H1 (cell line): Measurements from ENCODE around the gene S100A4. TPM values are rescaled to one million over a fixed set of nuclear protein-coding genes. Genes with fewer than 3 reads are reported as not detected.

ENCODE experiments used
- CTCF ChIA-PET: fragments of 300-600 bp; sonication (Branson Sonifier 250); formaldehyde crosslinking; loops from one replicate; lab custom pipeline; 2021; ENCODE audit not compliant: partially characterized antibody; lab: Charles Lee
- POLR2A ChIA-PET: fragments of 300-600 bp; sonication (Branson Sonifier 250); formaldehyde crosslinking; loops from one replicate; lab custom pipeline; 2021; ENCODE audit warnings: inconsistent platforms; ENCODE audit not compliant: partially characterized antibody; lab: Charles Lee
- DNase-seq, 2 experiments: peaks; one replicate each; pipeline versions ENCODE4 v3.0.0 to v3.0.0-alpha.2; 2010 to 2022; ENCODE audit warnings: low spot score in 2 of 2, low read depth in 1 of 2, mixed read lengths in 1 of 2
- FAIRE-seq: peaks from 2 replicates; lab custom pipeline; 2011; peaks lifted over from hg19 to GRCh38; lab: Jason Lieb, UNC
- H2AFZ ChIP-seq: 2 replicates; pipeline ENCODE4 v1.8.1; 2012; ENCODE audit warnings: low read length, inconsistent platforms
- H2AK5ac ChIP-seq: 2 replicates; pipeline ENCODE4 v1.6.1; 2013; ENCODE audit warnings: low read depth, low read length
- H2BK120ac ChIP-seq: replicated peaks from 2 replicates; pipeline ENCODE3; 2013; ENCODE audit warnings: low read depth, low read length, inconsistent platforms
- H2BK12ac ChIP-seq: 2 replicates; pipeline ENCODE4 v1.6.1; 2013; ENCODE audit warnings: low read depth, low read length
- H2BK15ac ChIP-seq: 2 replicates; pipeline ENCODE4 v1.6.1; 2013; ENCODE audit warnings: low read length
- H2BK20ac ChIP-seq: 2 replicates; pipeline ENCODE4 v1.6.1; 2013; ENCODE audit warnings: low read length
- H2BK5ac ChIP-seq: 2 replicates; pipeline ENCODE4 v1.6.1; 2013; ENCODE audit warnings: low read depth, low read length
- H3K14ac ChIP-seq: 2 replicates; pipeline ENCODE4 v1.6.1; 2013; ENCODE audit warnings: inconsistent platforms; ENCODE audit not compliant: insufficient read length
- H3K18ac ChIP-seq: 2 replicates; pipeline ENCODE4 v1.6.1; 2013; ENCODE audit warnings: low read length; ENCODE audit errors: extremely low read depth
- H3K23ac ChIP-seq: 2 replicates; pipeline ENCODE4 v1.6.1; 2013; ENCODE audit warnings: inconsistent platforms; ENCODE audit not compliant: insufficient read length
- H3K23me2 ChIP-seq: 2 replicates; pipeline ENCODE4 v1.6.1; 2013; ENCODE audit warnings: low read depth, low read length
- H3K27ac ChIP-seq: 2 replicates; pipeline ENCODE4 v1.6.1; 2011; ENCODE audit warnings: low read depth, low read length, inconsistent platforms
- H3K27me3 ChIP-seq, 4 experiments: replicated peaks in 1 of 4; 1 replicate in 1 of 4; 2 replicates in 3 of 4; pipeline versions ENCODE4 v1.6.1 to v1.8.1; 2011 to 2013; ENCODE audit warnings: low read length in 3 of 4, mild to moderate bottlenecking in 3 of 4, inconsistent platforms in 2 of 4, mixed read lengths in 2 of 4, moderate library complexity in 1 of 4; ENCODE audit not compliant: control insufficient read depth in 3 of 4, insufficient read depth in 3 of 4; ENCODE audit errors: extremely low read depth in 1 of 4
- H3K36me3 ChIP-seq, 4 experiments: 2 replicates each; pipeline versions ENCODE4 v1.6.1 to v1.8.1; 2011 to 2013; ENCODE audit warnings: mild to moderate bottlenecking in 4 of 4, low read length in 3 of 4, moderate library complexity in 2 of 4, control low read depth in 1 of 4, inconsistent platforms in 1 of 4; ENCODE audit not compliant: insufficient read depth in 4 of 4, control insufficient read depth in 2 of 4
- H3K4ac ChIP-seq: replicated peaks from 2 replicates; pipeline ENCODE3; 2013; ENCODE audit warnings: low read length, low read depth, mixed read lengths, inconsistent platforms; ENCODE audit not compliant: insufficient read length
- H3K4me1 ChIP-seq, 4 experiments: replicated peaks in 1 of 4; 1 replicate in 1 of 4; 2 replicates in 3 of 4; pipeline versions ENCODE4 v1.6.1 to v1.8.1; 2011 to 2013; ENCODE audit warnings: low read length in 3 of 4, inconsistent platforms in 2 of 4, mixed read lengths in 1 of 4; ENCODE audit not compliant: insufficient read depth in 4 of 4, control insufficient read depth in 3 of 4
- H3K4me2 ChIP-seq, 2 experiments: 2 replicates each; pipeline versions ENCODE4 v1.6.1 to v1.8.1; 2011 to 2013; ENCODE audit warnings: low read depth in 2 of 2, low read length in 2 of 2, control low read depth in 1 of 2, inconsistent platforms in 1 of 2, mild to moderate bottlenecking in 1 of 2; ENCODE audit not compliant: insufficient read depth in 1 of 2
- H3K4me3 ChIP-seq, 4 experiments: fragments of 200-600, 300-600 bp in 1 of 4; sonication (generic), shearing (Covaris generic), sonication (Bioruptor Twin) in 1 of 4; 2 replicates each; pipeline versions ENCODE4 v1.5.1 to v1.8.1; 2011 to 2016; ENCODE audit warnings: low read length in 4 of 4, low read depth in 3 of 4, control low read depth in 2 of 4, inconsistent platforms in 2 of 4, mild to moderate bottlenecking in 2 of 4, mixed read lengths in 1 of 4, moderate library complexity in 1 of 4; ENCODE audit not compliant: insufficient read depth in 2 of 4; ENCODE audit errors: extremely low read depth in 1 of 4
- H3K56ac ChIP-seq: replicated peaks from 2 replicates; pipeline ENCODE3; 2013; ENCODE audit warnings: low read depth, mild to moderate bottlenecking, mixed read lengths, low read length, inconsistent platforms; ENCODE audit not compliant: insufficient read length
- H3K79me1 ChIP-seq: 2 replicates; pipeline ENCODE4 v1.6.1; 2013; ENCODE audit warnings: low read depth, low read length, control low read depth
- H3K79me2 ChIP-seq, 2 experiments: 2 replicates each; pipeline versions ENCODE4 v1.6.1 to v1.8.1; 2012 to 2013; ENCODE audit warnings: low read length in 2 of 2, mild to moderate bottlenecking in 2 of 2, inconsistent platforms in 1 of 2; ENCODE audit not compliant: insufficient read depth in 2 of 2, control insufficient read depth in 1 of 2
- H3K9ac ChIP-seq, 4 experiments: replicated peaks in 1 of 4; 1 replicate in 1 of 4; 2 replicates in 3 of 4; pipeline versions ENCODE4 v1.6.1 to v1.8.1; 2011 to 2013; ENCODE audit warnings: low read depth in 3 of 4, low read length in 3 of 4, control low read depth in 2 of 4, mild to moderate bottlenecking in 2 of 4, moderate library complexity in 2 of 4, inconsistent platforms in 1 of 4; ENCODE audit errors: extremely low read depth in 1 of 4
- H3K9me3 ChIP-seq, 2 experiments: 2 replicates each; pipeline versions ENCODE4 v1.6.1 to v1.8.1; 2012 to 2013; ENCODE audit warnings: mild to moderate bottlenecking in 2 of 2, moderate library complexity in 2 of 2, control low read depth in 1 of 2, inconsistent platforms in 1 of 2, low read depth in 1 of 2, low read length in 1 of 2, mixed read lengths in 1 of 2; ENCODE audit not compliant: insufficient read depth in 2 of 2
- H4K20me1 ChIP-seq, 2 experiments: replicated peaks in 1 of 2; 2 replicates each; pipeline versions ENCODE3 to v1.8.1; 2011 to 2013; ENCODE audit warnings: inconsistent platforms in 2 of 2, low read length in 2 of 2, mild to moderate bottlenecking in 1 of 2; ENCODE audit not compliant: insufficient read depth in 2 of 2, control insufficient read depth in 1 of 2
- H4K5ac ChIP-seq: 2 replicates; pipeline ENCODE4 v1.6.1; 2013; ENCODE audit warnings: low read length, low read depth, mixed read lengths, inconsistent platforms; ENCODE audit not compliant: insufficient read length
- H4K8ac ChIP-seq: 2 replicates; pipeline ENCODE4 v1.8.0; 2013; ENCODE audit warnings: mild to moderate bottlenecking, moderate library complexity, low read length, inconsistent platforms; ENCODE audit not compliant: insufficient read depth; ENCODE audit errors: extremely low read depth
- H4K91ac ChIP-seq: replicated peaks from 2 replicates; pipeline ENCODE3; 2013; ENCODE audit warnings: low read length, mixed read lengths, inconsistent platforms; ENCODE audit not compliant: insufficient read length
- CBX8 ChIP-seq: fragments of 300-800, 300-1000 bp; sonication (generic); IDR thresholded peaks from 2 replicates; pipeline ENCODE4 v1.7.1; 2016; ENCODE audit warnings: low read depth, low read length, borderline replicate concordance
- KDM1A ChIP-seq: fragments of 200-600, 300-600 bp; sonication (generic); IDR thresholded peaks from 2 replicates; pipeline ENCODE4 v1.7.1; 2016; ENCODE audit warnings: mild to moderate bottlenecking, low read length, borderline replicate concordance
- NANOG ChIP-seq: IDR thresholded peaks from 2 replicates; pipeline ENCODE4 v1.6.1; 2011; ENCODE audit warnings: low read length, low read depth, mild to moderate bottlenecking, inconsistent platforms; ENCODE audit not compliant: insufficient read depth, poor library complexity, severe bottlenecking
- SIX5 ChIP-seq: IDR thresholded peaks from 2 replicates; pipeline ENCODE4 v1.6.1; 2011; ENCODE audit warnings: mild to moderate bottlenecking, low read depth, low read length
- WGBS, 2 experiments: shearing (Covaris generic) in 1 of 2; methylation state at CpG; one replicate each; pipeline versions ENCODE4 v1.1.6 to v1.1.7; 2013 to 2015; ENCODE audit warnings: low lambda C conversion rate in 2 of 2, mixed read lengths in 2 of 2, inconsistent platforms in 1 of 2, low coverage in 1 of 2, missing lambda C conversion rate in 1 of 2; ENCODE audit not compliant: insufficient replicate concordance in 2 of 2, insufficient coverage in 1 of 2, insufficient read length in 1 of 2; ENCODE audit errors: extremely low coverage in 1 of 2, missing lambda C conversion rate in 1 of 2; 5-methylcytosine and 5-hydroxymethylcytosine counted together
- polyA plus RNA-seq, 7 experiments: library from polyadenylated mRNA; depleted of rRNA in 3 of 7; stranded (reverse) in 5 of 7; unstranded in 2 of 7; fragments of >200 nt in 5 of 7; fragments of 200-250 nt in 2 of 7; gene quantifications; 1 replicate in 5 of 7; 2 replicates in 1 of 7; 4 replicates in 1 of 7; pipeline versions ENCODE4 v1.2.1 to v1.2.3, GENCODE V29; 2011 to 2013; ENCODE audit warnings: missing spikeins in 2 of 7, mixed read lengths in 2 of 7
- total RNA-seq: library from RNA; stranded (reverse); fragmentation: NEBNext Ultra II Directional; extraction: Animal tissue kit (Norgen Biotek cat#: 25700); gene quantifications from 2 replicates; pipeline ENCODE4 v1.2.1, GENCODE V29; 2021

The S100A4 gene
- total and polyA plus RNA-seq, 2 of the 8 experiments (the other 6 are each of a cell fraction or from before 2014, with no cell fraction given): 36.3 to 85.4 TPM

- H3K9ac ChIP-seq: no peak overlapping the region
- ChIA-PET CTCF (interaction anchor here (0.9 to 10.2 kb wide), 16 partner anchors 9 to 183 kb away, joined by 3 to 165 read pairs (median 6); partner anchors contain the start of genes CHTOP, S100A1, S100A13 and S100A14), POLR2A (interaction anchor here (1.1 to 3.3 kb wide), 10 partner anchors 10 to 100 kb away, joined by 3 to 17 read pairs (median 4); partner anchors contain the start of genes CHTOP, S100A13 and S100A16)
- no peak overlapping the region for H3K18ac ChIP-seq
- H3K27me3 ChIP-seq: peaks cover 0 to 19% (median 6%) of the 10 kb centered on the region in 4 experiments; a peak in 5 of 7 replicates
- no peaks in the 10 kb centered on the region for H3K9me3 ChIP-seq
- no peak overlapping the region for H3K4ac ChIP-seq
- no peak overlapping the region for H3K4me3 ChIP-seq
- no peak overlapping the region for H2BK120ac ChIP-seq
- no peak overlapping the region for H4K5ac ChIP-seq
- H2BK5ac ChIP-seq: 0 out of 2 replicates have a peak overlapping the region, but pooled peaks have one; percentile 62
- H3K4me2 ChIP-seq: peak overlapping the region in 1 of 2 experiments; percentile 74; a peak in 1 of 4 replicates
- H4K8ac ChIP-seq: no peak overlapping the region
- no peak overlapping the region for H2AFZ ChIP-seq
- whole genome bisulfite sequencing, 2 experiments: 89% methylated on average over 3 of the region's 3 CpGs; no CpG with 5 or more reads in 1 of the 2 experiments
- TF ChIP-seq KDM1A (no peak), SIX5 (no peak), NANOG (no peak), CBX8 (no peak)
- H4K91ac ChIP-seq: no peak overlapping the region
- FAIRE-seq: no peak
- H3K27ac ChIP-seq: no peak overlapping the region
- no peaks in the 10 kb centered on the region for H3K79me1 ChIP-seq
- no peak for DNase-seq
- H3K56ac ChIP-seq: no peak overlapping the region
- H2BK12ac ChIP-seq: peak overlapping the region; percentile 94; the same call in 1 of the 2 replicates
- H4K20me1 ChIP-seq: no peaks in the 10 kb centered on the region
- H3K14ac ChIP-seq: no peak overlapping the region
- H2BK20ac ChIP-seq: no peak overlapping the region
- H3K79me2 ChIP-seq: no peaks in the 10 kb centered on the region
- H2AK5ac ChIP-seq: no peak overlapping the region
- peak overlapping the region; percentile 25; the same call in 1 of the 2 replicates for H2BK15ac ChIP-seq
- peaks cover 15 to 38% (median 24%) of the 10 kb centered on the region in 4 experiments for H3K4me1 ChIP-seq
- H3K36me3 ChIP-seq: no peaks in the 10 kb centered on the region
- no peak overlapping the region for H3K23ac ChIP-seq
- H3K23me2 ChIP-seq: peaks cover 2% of the 10 kb centered on the region
These were observed 10.7 kb downstream of the S100A4 start for GRCh38 chr1:153534925-153535241.
